Measurements from ENCODE around the gene POLR3E.

DNA sequence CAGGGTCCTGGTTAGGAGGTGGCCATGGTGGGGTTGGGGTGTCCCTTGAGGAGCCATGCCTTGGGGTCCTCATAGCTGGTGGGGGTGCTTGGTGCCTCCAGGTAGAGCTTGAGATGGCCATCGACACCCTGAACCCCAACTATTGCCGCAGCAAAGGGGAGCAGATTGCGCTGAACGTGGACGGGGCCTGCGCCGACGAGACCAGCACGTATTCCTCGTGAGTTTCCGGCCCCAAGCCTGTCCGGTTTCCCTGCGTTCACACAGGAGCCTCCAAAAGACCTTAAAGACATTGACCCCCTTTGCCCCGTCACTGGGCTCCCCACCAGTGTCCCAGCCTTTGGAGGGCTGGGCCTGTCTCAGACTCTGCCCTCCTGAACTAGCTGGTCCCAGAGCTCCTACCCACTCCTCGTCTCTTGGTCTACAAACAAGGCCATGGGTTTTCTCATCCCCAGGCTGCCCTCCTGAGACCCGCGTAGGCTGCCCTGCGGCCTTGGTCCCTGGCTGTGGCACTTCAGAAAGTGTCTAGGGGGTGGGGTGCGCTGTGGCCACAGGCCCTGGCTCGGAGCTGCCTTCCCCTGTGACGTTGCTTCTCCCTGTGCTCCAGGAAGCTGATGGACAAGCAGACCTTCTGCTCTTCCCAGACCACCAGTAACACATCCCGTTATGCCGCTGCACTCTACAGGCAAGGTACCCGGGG lies 11.8 kb downstream of the POLR3E start:
- TF ChIP-seq SP1 (IDR thresholded peaks at IDR 0.05) (no peak), EGR1 (IDR thresholded peaks at IDR 0.05; ENCODE audit: low read depth in 2 of 2) (no peak), TAF1 (conservative IDR thresholded peaks at IDR 0.05) (no peak), NR2F2 (IDR thresholded peaks at IDR 0.05) (no peak), YY1 (IDR thresholded peaks at IDR 0.05) (no peak), MAX (IDR thresholded peaks at IDR 0.05) (no peak)
- TF ChIP-seq, protein P1, sequence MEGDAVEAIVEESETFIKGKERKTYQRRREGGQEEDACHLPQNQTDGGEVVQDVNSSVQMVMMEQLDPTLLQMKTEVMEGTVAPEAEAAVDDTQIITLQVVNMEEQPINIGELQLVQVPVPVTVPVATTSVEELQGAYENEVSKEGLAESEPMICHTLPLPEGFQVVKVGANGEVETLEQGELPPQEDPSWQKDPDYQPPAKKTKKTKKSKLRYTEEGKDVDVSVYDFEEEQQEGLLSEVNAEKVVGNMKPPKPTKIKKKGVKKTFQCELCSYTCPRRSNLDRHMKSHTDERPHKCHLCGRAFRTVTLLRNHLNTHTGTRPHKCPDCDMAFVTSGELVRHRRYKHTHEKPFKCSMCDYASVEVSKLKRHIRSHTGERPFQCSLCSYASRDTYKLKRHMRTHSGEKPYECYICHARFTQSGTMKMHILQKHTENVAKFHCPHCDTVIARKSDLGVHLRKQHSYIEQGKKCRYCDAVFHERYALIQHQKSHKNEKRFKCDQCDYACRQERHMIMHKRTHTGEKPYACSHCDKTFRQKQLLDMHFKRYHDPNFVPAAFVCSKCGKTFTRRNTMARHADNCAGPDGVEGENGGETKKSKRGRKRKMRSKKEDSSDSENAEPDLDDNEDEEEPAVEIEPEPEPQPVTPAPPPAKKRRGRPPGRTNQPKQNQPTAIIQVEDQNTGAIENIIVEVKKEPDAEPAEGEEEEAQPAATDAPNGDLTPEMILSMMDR (IDR thresholded peaks at IDR 0.05; ENCODE audit: low read depth, low read length, missing input control): no peak
- TF ChIP-seq, protein P2, sequence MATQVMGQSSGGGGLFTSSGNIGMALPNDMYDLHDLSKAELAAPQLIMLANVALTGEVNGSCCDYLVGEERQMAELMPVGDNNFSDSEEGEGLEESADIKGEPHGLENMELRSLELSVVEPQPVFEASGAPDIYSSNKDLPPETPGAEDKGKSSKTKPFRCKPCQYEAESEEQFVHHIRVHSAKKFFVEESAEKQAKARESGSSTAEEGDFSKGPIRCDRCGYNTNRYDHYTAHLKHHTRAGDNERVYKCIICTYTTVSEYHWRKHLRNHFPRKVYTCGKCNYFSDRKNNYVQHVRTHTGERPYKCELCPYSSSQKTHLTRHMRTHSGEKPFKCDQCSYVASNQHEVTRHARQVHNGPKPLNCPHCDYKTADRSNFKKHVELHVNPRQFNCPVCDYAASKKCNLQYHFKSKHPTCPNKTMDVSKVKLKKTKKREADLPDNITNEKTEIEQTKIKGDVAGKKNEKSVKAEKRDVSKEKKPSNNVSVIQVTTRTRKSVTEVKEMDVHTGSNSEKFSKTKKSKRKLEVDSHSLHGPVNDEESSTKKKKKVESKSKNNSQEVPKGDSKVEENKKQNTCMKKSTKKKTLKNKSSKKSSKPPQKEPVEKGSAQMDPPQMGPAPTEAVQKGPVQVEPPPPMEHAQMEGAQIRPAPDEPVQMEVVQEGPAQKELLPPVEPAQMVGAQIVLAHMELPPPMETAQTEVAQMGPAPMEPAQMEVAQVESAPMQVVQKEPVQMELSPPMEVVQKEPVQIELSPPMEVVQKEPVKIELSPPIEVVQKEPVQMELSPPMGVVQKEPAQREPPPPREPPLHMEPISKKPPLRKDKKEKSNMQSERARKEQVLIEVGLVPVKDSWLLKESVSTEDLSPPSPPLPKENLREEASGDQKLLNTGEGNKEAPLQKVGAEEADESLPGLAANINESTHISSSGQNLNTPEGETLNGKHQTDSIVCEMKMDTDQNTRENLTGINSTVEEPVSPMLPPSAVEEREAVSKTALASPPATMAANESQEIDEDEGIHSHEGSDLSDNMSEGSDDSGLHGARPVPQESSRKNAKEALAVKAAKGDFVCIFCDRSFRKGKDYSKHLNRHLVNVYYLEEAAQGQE (IDR thresholded peaks at IDR 0.05): no peak
- TF ChIP-seq, protein P3, sequence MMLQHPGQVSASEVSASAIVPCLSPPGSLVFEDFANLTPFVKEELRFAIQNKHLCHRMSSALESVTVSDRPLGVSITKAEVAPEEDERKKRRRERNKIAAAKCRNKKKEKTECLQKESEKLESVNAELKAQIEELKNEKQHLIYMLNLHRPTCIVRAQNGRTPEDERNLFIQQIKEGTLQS (IDR thresholded peaks at IDR 0.05): no peak
